GM21381 (cell line): Measurements from ENCODE around the gene USP47.

Experiments
- ATAC-seq: cut with Tn5 transposase; IDR thresholded peaks from one replicate; pipeline ENCODE4 v1.9.1; 2021; ENCODE audit warnings: mild to moderate bottlenecking, moderate library complexity; ENCODE audit not compliant: unreplicated experiment

USP47 gene

DNA sequence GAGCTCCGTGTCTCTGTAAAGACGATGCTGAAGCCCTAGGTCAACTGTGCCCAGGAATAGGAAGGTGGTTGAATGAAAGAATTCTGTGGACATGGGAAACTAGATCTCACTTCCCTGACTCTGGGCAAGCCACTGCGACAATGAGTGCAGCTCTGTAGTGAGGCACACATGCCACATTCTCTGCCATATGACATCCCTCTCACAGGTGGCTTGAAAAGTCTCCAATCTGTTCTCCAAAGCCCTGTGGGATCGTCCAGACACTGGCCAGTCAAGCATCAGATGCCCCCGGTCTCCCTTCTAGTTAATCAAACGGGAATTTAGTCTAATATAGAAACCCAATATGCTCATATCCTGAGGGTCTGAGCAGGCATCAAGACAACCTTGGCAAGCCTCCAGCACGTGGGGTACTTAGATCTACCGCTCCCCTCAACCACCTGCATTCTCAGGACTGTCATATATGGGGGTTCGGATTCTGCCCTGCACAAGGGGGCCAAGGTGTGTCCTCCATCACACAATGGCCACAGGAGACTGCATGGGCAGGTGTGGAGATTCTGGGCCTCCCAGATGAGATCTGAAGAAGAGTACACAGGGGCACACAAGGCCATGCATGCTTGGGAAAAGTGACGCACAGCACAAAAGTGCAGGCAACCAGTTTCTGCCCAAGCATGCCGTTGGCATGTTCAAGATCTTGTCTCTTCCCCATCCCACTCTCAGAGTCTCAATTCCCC lies 154.7 kb downstream of the USP47 start:
- no peak for ATAC-seq

DNA sequence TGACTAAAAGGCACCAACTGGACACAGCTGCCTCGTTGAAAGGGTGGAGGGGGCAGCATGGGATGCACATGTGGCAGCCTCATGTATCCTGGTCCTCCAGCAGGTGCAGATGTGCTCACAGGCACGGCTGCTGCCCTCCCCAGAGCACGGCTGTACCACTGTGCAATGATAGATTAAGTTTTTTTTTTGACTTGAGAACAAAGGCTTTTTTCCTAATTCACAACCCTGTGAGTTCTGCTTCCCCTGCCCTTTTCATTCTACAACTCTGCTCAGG lies 155.2 kb downstream of the USP47 start:
- ATAC-seq = no peak

DNA sequence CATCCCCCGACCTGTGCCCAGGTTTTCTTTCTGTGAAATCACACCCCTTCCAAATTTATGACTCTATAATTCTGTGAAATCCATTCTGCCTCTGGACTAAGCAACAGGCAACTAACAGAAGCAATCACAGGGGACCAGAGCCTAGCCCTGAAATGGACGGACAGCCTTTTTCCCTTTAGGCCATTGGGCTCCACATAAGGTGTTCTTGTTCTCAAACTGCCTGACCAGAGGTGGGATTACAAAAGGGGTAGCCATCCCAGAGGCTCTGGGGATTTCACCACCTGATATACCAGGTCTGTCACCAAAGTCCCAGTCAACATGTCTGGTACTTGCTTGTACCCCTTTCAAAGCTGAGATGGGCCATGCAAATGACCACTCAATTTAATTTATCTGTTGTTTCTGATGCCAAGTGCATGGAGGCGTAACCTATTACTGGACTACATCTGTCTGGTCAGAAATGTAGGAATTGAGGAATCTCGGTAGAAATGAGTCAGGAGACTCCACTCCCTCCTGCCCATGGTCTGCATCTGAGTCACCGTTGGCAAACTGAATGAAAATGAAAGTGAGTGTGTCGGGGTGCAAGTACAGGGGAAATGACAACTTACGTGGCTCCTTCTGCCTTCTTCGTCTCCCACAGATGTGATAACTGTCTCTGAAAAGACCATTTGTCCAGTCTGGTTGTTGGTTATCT lies 156.5 kb downstream of the USP47 start:
- no peak for ATAC-seq

DNA sequence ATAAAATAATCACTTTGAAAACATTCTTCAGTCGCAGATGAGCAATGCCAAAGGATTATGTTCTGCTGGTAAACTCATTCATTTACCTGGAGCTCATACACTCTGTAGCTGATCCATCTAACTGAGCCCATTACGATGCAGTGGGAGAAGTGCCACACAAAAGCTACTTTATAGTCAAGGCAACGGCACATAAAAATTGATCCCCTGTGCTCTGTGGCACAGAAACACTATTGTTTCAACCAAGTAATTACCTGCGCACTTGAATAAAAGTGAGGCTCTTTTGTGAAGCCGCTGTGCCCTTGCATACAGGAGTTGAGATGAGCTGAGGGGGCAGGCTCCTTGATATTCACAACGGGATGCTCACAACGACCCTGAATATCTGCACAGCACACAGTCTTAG lies 159.4 kb downstream of the USP47 start:
- no peak for ATAC-seq

DNA sequence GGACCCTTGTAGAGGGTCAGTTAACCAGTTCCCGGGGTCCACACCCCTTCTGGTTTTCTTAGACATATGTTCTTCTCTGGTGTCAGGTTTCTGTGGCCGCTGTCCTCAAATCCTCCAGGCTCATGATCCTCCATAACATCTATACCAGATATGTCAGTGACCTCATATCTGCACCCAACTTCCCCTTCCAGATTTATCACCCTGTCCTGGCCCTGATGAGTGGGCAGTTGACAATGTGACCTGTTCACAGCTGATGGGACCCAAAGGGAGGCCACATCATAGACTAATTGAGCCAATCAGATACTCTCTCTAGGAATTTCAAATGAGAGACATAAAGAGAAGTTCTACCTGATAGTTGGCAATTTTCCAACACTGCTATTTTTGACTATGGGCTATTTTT lies 161.6 kb downstream of the USP47 start:
- ATAC-seq = no peak

DNA sequence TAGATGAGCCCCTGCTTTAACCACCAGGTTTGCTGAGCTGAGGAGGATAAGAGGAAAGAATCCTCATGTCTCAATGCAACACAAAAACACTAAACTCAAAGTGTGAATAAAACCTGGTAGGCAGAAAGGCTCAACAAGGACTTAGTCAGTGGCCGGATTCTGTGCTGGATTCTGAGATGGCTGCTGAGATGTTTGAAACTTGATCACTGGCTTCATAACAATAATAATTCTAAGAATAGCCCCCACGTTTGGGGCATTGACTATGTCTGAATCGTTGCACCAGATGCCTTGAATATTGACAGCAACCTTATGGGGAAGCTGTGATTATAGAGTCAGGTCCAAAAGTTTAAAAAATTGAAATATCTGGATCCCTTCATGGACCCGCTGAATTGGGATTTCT lies 162.0 kb downstream of the USP47 start:
- no peak for ATAC-seq

DNA sequence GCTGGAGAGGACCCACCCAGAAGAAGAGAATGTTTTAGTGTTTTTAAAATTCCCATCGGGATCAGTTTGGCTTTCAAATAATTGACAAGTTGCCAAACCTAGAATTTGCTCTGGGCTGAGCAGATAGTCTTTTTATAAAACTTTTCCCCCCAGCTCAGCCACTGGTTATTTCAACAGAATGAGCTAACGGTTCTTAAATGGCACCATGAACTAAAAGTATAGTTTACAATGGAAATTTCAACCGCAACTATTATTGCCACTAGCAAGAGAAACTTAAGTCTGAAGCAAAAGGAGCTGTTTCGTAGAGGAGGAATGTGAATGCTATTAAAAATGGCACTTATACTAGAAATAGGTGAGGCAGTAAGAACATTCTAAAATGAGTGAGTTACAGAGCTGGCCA lies 163.3 kb downstream of the USP47 start:
- ATAC-seq = no peak

DNA sequence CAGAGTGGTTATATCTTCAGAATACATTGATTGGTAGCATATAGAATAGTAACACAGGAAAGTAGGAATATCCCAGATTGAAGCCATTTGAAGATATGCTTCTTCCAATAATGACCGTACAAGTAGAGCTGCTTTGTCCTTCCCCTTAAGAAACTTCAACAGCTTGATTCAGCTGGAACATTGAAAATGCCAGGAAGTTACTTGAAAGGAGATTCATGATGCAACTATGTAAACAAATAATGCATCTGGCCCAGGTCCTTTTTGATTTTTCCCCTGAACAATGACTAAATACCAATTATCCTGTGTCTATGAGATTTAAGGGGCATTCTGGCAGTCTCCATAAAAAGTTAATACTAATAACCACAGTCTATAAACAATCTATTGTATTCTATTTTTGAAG lies 163.7 kb downstream of the USP47 start:
- ATAC-seq = no peak

DNA sequence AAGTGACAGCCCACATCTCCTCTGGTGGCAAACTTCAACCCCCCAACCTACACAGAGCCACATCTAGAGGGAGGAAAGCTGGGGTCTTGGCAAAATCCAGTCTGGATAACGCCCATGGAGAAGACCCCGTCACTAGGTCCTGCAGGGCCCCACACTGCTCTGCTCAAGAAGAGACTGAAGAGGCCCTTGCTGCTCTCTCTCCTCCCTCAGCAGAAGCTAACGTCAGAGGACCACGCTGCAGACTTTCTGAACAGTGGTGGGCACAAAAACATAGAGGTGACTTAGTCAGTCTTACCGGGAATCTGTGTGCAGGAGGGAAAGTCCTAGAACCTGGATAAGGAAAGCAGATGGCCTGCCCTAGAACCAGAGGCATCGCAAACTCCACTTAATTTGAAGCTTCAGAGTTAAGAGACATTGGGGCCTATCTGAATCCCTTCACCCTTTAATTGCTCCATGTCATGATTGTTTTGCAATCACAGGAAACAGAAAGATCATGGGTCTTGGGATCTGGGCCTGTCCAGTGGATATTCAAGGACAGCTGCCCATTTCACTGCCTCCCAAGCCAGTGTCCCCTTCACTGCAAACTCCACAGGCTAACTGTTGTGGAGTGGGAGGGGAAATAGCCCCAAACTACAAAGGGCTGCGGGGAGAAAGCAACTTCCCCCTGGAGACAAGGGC lies 164.9 kb downstream of the USP47 start:
- ATAC-seq = no peak

DNA sequence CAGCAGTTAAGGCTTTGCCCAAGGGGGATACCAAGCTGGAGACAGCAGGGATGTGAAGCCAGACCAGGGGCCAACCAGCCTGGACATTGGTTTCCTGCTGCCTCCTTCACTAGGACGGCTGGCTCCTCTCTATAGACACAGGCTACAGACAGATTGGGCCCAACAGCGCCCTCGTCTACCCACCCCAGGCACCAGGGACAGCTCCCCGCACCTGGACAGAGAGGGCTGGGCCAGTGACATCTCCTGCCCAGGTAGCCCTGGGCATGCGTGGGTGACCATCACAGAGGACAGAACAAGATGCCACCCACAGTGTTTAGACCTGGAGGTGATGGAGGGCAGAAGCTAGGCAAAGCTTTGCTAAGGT lies 165.4 kb downstream of the USP47 start:
- no peak for ATAC-seq

DNA sequence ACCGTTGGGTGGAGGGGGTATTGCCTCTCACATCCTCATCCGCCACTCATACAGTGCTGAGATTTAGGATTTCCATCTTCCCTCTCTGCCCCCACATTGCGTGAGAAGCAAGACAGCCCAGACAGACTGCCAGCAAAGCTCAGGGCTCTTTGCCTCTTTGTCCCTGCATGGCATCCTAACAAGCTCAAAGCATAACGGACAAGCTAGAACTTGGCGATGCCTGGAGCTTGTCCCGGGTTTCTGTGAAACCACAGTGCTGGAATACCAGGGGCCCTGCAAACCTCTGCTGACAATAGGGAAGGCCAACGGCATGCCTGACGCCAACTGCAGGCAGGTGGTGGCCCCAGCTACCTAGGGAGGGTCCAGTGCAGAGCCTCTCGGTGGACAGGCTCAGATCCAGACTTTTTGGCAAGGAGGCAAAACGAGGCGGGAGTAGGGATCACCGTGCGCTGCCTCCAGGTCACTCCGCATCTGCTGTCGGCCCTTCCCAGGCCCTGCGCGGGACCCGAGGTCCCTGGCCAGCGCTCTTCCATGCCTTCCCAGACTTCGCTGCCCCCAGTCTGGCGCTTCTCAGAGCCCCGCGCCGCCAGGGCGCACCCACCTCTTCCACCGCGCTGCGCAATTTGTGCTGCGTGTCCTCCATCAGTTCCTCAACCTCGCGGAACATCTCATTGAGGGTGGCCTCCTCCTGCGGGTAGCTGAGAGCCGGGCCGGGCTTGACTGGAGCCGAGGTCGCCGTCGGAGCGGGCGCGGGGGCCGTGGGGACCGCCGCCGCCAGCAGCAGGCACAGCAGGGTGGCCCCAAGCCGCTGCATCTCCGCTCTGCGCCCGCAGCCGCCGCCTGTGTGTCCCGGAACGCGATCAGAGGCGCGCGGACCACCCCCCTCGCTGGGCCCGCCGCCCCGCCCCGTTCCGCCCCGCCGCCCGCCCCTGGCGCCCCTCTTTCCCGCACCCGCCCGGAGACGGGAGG lies 166.3 kb downstream of the USP47 start, which contains the start of gene DKK3:
Gene DKK3 (minus strand): TSS at position 858 of the 969 bp plus-strand sequence. CDS start 44 bp downstream, at position 814.
- ATAC-seq = no peak
